Activated CD4-positive, alpha-beta T cell treated with anti-CD3 and anti-CD28 coated beads, Interleukin-2, amount 50 U/mL, for 48 hours (primary cell): ENCODE results near the gene RPL4.

ENCODE experiments used
- DNase-seq, 2 experiments: peaks; one replicate each; pipeline ENCODE4 v3.0.0-alpha.2; 2020

RPL4 gene

GRCh38 chr15:66452971-66453580 lies 51.6 kb downstream of the RPL4 start:
- no peak for DNase-seq

GRCh38 chr15:66452420-66452819 lies 52.2 kb downstream of the RPL4 start:
- DNase-seq: no peak
